ENCODE measurements around the gene PANK1.
A peak's percentile ranks its signal among the peaks of the same experiment; 100 is the strongest.

PANK1 gene

DNA sequence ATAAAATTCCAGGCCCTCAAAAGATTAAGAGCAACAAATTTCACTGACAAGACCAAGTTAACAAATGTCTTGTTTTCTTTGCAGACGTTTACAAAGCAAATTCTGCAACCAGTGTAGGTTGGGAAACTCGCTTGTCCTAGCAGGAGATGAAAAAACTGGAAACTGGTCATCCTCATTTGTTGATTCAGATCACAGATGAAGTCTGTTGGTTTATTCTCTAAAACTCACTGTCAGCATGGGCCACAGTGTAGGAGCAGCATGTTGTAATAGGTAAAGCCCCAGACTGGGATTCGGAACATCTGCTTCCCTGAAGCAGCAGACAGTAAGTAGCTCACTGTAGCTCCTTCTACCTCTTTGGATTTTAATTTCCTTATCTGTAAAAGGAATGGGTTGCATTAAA is 31.5 kb downstream of the PANK1 start:
- no peak for DNase-seq

DNA sequence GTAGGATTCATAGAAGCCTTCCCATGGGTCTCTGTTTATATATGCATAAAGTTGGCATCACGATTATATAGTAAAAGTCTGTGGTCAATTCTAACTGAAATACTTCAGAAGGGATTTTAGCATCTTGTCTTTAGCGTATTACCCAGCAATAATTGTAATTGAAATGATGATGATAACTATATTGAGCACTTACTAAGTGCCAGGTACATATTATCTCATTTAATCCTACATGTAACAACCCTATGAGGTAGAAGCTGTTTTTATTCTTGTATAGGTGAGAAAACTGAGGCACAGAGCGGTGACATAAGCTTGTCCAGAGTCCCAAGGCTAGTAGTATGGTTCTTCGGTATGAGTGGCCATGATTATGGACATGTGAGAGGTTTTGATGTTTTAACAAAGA is 33.8 kb downstream of the PANK1 start:
- DNase-seq, result no peak

DNA sequence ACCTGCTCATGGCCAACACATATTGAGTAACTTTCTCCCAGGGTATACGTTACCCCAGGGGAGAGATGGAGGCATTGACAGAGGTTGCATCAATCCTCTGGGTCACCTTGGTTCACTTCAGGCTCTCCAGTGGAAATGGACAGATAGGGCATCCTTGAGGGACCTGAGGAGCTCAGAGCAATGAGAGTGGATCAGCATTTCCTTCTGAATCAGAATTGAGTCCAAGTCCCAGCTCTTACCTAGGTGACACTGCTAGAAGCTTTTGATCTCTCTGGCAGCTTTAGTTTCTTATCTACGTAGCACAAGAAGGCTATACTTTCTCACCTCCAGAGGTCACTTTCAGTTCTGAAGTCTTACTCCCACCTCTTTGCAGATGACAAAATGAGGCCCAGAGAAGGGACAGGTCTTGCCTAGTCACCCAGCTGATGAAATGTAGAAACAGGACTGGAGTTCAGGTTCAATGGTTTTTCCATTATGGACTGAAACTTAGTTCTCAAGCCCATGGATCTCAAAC is 35.2 kb downstream of the PANK1 start:
- peak; percentile 4 for DNase-seq

DNA sequence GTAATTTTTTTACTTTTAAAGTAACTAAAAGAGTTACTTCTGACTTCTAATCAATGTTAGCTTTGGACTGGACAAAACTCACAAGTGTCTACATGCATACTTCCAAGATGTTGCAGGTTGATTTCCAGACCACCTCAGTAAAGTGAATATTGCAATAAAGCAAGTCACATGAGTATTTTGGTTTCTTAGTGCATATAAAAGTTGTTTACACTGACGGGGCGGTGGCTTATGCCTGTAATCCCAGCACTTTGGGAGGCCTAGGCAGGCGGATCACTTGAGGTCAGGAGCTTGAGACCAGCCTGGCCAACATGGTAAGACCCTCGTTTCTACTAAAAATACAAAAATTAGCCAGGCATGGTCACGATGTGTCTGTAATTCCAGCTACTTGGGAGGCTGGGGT is 40.8 kb downstream of the PANK1 start:
- DNase-seq, result no peak

DNA sequence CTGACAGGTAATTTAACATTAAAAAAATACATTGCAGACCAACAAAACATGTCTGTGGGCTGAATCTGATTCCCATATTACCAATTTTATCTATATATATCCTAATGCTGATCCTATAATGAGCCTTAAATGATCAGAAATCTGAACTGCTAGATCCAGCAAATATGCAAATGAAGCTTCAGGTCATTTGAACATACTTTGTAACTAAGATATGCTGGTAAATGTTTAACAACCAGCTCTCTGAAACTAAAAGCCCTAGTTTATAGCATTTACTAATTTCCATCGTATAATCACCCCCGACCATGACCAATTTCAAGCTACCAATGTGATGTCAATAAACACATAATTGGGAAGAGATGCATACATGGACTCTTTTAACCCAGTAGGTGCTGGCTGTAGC is 42.1 kb downstream of the PANK1 start:
- no peak for DNase-seq

DNA sequence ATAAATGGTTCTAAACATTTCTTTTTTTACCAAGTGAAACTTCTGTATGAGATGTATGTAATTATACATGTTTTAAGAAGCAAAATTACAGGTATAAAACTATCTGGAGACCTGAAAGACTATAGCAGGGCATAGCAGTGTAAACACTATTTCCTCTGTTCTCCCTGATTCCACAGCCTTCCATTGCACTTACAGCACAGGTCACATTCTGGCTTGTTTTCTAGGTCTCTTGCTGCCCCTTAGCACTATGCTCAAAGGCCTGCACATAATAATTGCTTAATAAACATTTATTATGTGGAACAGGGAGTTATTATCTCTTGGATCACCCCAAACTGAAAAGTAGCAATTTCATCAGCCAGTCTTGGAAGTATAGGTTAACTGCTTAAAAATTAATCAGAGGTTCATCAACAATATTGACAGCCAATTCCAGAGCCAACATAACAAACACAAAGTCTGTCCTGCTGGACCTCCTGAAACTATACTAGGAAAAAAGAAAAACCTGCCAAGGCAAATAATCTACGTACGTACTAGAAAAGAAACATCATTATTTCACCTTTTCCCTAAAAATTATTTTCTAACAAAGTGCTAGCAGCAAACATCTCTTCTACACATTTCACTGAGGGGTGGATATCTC is 43.2 kb downstream of the PANK1 start:
- no peak for DNase-seq

DNA sequence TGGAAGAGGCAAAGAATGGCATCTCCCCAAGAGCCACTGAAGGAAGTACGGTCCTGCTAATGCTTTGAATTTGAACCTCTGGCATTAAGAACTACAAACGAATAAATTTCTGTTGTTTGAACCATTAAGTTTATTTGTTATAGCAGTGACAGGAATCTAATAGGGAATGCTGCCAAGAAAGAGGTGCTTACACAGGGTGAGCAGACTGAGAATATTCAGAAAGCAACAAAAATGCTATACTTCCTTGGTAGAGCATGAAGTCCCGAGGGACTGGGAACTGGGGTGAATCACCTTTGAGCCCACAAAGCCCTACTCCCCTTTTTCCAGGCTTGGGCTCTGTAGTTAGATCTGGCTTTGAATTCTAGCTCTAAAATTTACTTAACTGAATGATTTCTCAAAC is 45.0 kb downstream of the PANK1 start:
- DNase-seq, result no peak

DNA sequence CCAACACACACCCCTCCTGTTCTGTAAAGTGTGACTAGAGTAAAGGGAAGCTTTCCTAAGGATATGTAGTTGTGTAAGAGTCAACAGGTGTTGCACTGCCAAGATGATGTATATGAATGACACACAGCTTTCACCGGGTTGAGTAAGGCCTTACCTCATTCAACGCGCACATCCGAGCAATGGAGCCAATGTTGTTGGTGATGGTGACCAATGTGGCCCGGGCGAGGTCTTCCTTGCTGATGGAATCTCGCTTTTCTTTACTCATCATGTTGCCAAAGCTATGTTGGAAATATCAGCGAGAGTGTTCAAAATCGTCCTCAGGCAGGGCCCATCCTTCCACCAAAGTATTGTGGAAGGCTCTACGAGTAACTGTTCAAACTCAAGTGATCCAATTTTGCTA is 52.0 kb downstream of the PANK1 start:
- DNase-seq, result no peak

DNA sequence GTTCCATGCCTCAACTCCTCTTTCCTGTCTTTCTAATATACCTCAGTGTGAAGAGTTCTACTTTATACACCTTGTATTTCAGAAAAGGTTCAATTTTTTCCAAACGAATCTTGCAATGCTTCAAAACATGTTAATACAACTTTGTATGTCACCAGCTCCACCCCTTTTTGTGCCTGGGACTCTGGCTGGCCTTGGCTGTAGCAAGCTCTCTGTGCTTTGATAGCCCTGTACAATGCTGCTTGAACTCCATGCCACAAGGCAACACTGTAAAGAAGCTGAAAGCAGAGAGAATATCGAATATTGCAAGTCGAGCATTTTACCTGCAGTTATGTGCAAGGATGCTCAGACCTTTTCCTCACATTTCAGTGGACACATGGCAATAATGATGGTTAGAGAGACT is 52.5 kb downstream of the PANK1 start:
- DNase-seq, result no peak

DNA sequence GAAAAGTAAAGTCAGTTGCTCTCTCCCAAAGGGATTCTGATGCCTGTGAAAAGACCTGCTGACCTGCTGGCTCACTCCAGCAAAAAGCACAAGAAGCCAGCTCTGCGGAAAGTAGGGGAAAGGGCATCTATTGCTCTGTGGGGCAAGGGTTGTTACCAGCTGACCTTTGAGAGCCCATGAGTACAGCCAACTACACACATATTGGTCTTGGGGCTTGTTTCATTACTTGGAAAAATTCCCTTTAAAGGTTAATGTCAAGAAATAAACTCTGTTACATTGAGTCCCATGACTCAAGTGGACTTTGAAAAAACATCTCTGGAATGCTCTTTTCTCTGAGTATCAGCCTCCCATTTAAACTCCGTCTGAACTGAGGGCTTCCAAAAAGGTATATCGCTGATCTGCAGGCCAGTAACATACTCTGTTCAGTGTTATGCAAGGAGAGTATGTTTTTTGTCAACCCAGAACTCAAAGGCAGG is 53.2 kb downstream of the PANK1 start:
- no peak for DNase-seq

DNA sequence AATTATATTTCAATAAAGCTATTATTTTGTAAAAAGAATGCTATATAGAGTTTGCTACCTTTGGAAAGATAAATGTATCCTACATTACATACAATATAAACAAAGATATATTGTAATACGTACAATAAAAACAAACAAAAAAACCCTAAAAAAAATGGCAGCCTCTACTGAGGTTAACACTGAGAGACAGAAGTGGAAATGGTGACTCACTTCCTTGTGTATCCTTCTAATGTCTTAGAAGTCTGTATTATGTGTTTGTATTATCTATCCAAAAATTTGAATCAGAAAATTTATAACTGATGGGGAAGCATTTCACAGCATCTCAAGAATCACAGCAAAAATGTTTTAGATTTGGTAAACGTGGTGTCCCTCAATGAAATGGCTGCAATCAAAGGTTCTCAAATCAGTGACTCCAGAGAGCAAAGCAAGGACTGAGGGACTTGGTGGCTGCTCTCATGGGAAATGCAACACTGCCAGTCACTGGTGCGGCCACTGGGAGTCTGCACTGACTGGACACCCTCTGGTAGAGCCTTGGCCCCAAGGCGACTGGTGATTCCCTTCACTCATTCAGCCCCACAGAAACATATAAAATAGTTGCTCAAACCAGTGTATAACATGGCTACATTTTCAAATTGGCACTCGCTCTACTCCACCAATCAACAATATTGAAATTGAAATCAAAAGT is 53.8 kb downstream of the PANK1 start:
- DNase-seq, result no peak

DNA sequence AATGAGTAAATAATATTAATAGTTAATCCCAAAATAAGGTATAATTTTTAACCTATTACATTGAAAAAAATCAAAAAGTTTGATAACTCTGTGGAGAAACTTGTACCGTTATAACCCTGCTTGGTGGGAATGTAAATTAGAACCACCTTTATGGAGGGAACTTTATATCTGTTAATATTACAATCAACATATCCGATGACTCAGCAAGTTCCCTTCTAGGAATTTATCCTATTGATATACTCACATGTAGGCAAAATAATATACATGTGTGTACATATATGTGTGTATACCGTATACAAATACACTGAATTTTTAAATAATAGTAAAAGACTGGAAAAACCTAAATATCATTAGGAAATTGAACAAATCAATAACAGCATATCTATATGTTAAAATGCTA is 54.7 kb downstream of the PANK1 start:
- no peak for DNase-seq

DNA sequence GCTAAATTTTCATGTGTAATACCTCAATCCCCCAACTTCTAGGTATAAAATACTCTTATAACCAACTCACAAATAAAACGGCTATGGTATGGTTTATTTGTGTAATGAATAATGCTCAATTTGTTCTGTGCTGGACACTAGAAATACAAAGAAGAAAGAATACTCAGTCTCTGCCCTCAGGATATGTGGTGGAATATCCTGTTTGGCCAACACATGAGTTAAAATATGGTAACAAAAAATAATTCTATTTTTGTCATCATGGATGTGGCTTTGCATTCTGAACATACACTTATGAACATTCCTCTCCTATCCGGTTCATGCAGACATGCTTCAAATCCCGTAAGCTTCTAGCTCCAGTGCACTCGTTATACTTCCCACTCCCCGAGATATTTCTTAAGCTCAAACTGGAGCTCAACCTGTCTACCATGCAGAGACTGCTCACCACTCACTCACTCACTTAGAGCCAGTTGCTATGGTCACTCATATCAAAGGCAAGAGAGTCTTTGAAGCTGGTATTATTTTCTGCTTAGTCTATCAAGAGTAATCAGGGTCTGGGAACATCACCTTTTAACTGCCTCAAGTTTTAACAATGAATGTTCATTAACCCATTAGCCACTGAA is 55.8 kb downstream of the PANK1 start:
- no peak for DNase-seq

DNA sequence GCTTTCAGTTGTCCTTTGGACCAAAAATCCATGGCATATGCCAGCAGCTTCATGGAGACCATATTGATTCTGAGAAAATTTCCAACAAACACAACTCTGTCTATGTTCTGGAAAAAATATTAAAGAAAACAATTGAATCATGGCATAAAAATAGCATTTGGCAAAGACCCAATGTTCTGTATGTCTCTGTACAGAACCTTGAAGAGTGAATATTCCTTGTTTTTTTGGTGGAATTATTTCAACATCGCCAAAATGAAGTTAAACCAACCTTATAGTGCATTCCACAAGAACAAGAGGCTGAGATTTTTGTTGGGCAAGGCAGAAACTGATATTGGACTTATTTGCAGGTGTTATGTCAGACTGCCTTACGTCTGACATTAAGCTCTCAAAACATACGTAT is 56.4 kb downstream of the PANK1 start:
- DNase-seq, result no peak

DNA sequence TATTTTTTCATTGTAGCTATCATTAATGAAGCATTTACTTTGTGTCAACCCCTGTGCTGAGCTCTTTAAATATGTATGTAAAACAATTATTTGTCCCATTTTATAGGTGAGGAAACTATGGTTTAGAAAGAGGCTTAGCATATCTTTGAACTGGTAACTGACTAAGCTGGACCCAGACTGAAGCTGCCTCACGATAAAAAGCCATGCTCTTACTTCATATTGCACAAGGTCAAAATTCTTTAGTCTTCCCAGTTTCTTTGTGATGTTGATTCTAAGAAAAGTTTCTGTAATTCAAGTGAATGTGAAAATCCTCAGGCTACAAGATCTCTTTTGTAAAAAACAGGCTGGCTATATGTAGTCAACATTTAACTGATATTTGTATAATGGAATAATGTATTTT is 63.0 kb downstream of the PANK1 start:
- DNase-seq, result no peak

DNA sequence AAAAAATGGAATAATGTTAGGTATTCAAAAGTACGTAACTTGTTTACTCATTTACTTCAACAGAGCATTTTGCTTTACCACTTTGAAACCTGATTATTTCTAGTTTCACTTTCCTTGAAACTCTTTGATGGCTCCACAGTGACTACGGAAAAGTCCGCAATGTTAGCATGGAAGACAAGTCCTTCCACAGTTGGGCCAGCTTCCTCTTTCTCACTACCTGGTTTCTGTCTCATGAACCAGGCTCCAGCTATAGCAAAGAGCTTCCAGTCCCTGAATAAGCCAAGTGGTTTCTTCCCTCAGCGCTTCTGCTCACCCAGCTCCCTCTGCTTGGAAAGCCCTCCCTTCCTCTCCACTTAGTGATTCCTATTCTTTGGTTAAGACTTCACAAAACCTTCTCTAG is 64.8 kb downstream of the PANK1 start:
- DNase-seq, result no peak

DNA sequence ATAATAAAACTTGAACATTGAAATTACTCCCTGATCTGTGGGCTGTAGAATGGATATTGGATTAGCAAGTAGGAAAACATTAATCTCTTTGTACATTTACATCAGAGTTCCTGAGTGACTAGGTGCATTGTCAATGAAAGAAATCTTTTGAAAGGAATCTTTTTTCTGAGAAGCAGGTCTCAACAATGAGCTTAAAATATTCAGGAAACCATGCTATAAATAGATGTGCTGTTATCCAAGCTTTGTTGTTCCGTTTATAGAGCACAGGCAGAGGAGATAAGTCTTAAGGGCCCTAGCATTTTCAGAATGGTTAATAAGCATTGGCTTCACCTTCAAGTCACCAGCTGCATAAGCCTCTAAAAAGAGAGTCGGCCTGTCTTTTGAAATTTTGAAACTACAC is 68.3 kb downstream of the PANK1 start:
- DNase-seq, result no peak

DNA sequence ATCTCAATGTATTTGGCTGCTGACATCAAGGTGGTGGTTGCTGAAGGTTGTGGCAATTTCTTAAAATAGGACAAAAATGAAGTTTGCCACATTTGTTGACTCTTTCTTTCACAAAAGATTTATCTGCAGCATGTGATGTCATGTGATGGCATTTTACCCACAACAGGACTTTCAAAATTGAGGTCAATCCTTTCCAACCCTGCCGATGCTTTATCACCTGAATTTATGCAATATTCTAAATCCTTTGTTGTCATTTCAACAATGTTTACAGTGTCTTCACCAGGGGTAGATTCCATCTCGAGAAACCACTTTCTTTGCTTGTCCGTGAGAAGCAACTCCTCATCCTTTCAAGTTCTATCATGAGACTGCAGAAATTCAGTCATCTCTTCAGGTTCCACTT is 69.0 kb downstream of the PANK1 start:
- DNase-seq, result no peak

DNA sequence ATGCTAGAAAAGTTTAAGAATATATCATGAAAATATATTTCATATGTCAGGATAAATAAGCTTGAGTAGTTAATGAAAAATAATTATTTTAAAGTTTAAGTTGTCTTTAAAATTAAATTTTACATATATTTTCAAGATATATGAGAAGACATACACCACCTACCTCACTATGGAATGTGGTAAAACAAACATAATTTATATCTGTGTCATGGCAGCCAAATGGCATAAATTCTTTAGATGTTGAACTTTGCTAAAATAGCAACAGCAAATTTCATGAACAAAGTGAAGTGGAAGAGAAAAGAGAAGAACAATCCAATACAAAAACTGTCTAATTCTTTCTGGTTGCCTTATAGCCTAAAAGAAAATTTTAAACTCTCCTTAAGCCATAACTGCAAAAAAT is 70.0 kb downstream of the PANK1 start:
- no peak for DNase-seq

DNA sequence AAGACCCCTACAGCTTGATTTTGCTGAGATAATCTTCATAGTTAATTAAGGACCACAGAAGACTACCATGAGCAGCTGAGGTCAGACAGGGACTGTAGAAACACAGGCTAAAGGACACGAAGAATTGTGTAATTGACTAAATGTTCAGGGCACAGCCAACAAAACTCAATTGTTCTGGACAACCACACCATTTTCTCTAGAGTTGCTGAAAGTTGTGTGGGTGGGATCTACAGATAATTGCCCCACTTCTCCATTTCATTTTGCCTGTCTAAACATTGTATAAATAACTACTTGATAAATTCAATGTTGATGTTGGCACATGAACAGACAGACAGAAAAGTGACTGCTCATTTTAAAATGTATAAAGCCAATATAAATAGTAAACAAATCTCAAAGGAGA is 70.7 kb downstream of the PANK1 start:
- no peak for DNase-seq

DNA sequence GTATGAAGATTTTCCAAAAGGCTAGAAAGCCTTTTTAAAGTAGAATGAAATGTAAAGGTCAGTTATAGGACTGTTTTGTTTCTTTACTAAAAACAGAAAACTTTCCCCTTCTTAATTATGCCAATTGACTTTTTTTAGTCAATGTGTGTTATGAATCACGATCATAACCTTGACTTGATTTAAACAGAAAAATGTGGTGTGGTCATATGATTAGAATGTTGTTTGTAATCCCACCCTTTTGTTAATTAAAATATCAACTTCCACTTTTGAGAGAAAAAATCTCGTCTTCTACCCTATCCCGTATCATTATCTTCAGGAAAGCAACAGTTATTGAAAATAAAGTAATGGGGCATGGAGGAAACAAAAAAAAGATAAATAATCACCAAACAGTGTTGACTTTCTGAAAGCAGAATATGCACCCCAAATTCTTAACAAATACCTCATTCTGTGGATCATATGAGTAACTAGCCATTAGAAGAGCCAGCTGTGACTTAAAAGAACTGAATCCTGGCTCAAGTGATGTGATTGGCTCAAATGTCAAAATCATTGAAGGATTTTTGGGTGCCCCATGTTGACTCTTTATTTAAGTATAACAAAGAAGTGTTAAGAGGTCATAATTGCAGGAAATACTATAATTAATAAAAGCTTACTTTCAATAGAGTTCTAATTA is 77.3 kb downstream of the PANK1 start:
- no peak for DNase-seq

DNA sequence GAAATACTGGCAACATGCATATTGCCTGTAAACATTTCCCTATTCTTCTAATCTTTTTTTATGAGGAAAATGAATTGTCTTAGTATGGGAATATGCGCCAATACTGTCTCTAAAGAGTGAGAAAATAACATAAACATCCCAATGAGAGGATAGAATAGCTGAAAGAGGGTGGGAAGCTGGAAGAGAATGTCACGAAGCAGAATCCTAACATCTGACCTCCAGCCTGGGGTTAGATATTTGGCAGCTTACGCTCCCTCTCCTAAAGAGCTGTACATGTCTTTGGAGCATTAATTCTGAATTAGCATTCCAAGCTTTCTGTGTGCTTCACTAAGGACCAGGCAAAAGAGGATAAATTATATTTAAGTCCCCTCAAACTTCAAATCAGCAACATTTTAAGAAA is 78.0 kb downstream of the PANK1 start:
- DNase-seq, result no peak

DNA sequence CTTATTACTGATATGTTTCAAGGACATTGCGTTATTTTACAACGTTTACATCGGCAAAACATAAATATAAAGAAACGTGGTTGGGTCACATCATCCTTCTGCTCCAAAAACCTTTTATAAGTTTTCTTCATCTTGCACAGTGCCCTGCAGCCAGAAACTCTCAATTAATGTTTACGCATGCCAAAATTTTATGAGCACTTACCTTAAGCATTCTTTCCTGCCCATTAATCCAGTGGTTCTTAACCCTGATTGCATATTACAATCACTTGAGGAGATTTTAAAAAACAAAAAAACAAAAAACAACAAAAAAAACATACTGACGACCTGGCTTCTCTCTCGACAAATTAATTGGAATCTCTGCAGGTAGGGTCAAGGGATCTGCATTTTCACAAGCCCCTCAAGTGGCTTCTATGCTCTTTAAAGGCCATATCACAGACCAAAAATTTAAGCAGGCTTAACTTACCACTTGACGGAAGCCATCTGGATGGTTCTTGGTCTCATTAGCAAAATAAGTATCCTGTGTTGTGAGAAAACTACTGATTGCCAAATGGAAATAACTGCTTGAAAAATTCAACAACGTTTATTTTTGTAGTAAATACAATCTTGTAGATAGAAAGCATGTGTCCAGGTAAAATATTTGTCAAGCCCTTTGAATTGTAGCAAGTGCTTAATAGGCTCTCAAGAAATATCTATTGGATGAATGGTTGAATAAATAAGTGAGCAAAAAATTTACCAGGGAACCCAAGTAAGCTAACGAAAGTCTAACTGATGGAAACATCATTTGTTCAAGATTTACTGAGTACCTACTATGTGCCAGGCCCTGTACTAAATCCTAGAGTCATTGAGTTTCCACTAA is 78.7 kb downstream of the PANK1 start:
- DNase-seq, result no peak

All from stimulated activated CD4-positive, alpha-beta T cell treated with anti-CD3 and anti-CD28 coated beads, Interleukin-15, amount 100 ng/mL, for 24 hours (primary cell).